Subcutaneous adipose tissue (tissue), 4 donors: ENCODE results near the gene RXRA. TPM values are rescaled to one million over a fixed set of nuclear protein-coding genes. Genes with fewer than 3 reads are reported as not detected.

Experiments used
- total RNA-seq, 4 donors: library from RNA; depleted of rRNA; stranded (reverse); fragments of >200 nt; gene quantifications; one replicate each; pipeline ENCODE4 v1.1.0, GENCODE V29; 2016
- TF ChIP-seq, protein P1 (sequence below): fragments of 450-650 bp; IDR thresholded peaks from one replicate; pipeline ENCODE4 v1.5.1; 2016; ENCODE audit warnings: low read depth, mild to moderate bottlenecking, control low read depth, antibody characterized with exemption, moderate library complexity

Gene RXRA
- total RNA-seq, 4 donors from 2014 or later, result 39.1 to 141 (median 53.6) TPM

DNA sequence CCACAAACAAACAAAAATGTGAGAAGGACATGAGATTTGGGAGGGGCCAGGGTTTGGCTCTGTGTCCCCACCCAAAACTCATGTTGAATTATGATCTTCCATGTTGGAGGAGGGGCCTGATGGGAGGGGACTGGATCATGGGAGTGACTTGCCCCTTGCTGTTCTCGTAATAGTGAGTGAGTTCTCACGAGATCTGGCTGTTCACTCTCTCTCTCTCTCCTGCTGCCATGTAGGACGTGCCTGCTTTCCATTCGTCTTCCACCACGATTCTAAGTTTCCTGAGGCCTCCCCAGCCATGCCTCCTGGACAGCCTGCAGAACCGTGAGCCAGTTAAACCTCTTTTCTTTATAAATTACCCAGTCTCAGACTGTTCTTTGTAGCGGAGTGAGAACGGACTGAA lies 118.7 kb downstream of the RXRA start:
- TF ChIP-seq, protein P1, sequence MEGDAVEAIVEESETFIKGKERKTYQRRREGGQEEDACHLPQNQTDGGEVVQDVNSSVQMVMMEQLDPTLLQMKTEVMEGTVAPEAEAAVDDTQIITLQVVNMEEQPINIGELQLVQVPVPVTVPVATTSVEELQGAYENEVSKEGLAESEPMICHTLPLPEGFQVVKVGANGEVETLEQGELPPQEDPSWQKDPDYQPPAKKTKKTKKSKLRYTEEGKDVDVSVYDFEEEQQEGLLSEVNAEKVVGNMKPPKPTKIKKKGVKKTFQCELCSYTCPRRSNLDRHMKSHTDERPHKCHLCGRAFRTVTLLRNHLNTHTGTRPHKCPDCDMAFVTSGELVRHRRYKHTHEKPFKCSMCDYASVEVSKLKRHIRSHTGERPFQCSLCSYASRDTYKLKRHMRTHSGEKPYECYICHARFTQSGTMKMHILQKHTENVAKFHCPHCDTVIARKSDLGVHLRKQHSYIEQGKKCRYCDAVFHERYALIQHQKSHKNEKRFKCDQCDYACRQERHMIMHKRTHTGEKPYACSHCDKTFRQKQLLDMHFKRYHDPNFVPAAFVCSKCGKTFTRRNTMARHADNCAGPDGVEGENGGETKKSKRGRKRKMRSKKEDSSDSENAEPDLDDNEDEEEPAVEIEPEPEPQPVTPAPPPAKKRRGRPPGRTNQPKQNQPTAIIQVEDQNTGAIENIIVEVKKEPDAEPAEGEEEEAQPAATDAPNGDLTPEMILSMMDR, result no peak

DNA sequence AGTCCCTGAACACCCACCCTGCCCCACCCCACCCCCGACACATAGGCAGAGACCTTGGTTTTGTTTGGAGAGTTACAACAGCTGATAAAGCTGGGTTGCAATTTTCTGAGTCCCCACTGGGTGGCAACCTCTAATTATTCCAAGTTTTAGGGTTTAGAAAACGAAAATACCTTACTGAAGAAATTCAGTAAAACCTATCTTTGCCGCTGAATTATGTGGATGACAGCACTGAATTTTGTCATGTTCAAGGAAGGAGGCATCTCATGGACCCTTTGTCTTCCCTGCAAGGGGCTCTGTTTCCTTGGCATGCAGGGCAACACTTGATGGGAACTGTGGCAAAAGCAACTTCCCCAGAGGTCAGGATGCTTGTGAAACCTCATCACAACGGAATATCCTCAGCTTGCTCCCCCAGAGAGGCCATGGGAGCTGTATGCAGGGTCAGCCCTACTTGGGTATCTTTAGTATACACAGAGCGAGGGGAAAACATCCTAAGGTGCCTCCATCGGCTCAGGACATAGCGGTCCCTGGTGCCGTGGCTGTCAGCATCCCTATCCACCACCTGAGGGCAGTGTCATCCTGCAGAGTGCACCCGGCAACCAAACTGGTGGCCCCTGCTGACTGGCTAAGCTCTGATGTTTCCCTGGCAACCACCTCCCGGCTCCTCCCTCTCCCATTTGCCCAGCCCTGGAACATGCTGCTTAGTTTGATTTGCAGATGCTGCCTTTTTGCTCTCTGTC lies 123.1 kb downstream of the RXRA start:
- TF ChIP-seq, protein P1, result no peak

DNA sequence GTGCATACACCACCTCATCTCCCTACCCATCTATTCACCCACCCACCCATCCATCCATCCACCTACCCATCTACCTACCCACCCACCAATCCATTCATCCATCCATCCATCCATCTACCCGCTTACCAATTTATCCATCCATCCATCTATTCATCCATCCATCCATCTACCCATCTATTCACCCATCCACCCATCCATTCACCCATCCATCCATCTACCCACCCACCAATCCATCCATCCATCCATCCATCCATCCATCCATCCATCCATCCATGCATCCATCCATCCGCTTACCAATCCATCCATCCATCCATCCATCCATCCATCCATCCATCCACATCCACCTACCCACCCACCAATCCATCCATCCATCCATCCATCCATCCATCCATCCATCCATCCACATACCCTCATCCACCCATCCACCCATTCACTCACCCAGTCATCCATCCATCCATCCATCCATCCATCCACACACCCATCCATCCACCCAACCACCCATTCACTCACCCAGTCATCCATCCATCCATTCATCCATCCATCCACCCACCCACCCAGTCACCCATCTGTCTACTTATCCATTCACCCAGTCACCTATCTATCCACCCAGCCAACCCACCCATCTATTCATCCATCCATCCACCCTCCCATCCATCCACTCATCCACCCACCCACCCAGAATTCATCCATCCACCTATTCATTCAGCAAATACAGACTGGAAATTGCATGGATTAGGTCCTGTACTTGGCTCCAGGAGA lies 125.6 kb downstream of the RXRA start:
- TF ChIP-seq, protein P1, result no peak

DNA sequence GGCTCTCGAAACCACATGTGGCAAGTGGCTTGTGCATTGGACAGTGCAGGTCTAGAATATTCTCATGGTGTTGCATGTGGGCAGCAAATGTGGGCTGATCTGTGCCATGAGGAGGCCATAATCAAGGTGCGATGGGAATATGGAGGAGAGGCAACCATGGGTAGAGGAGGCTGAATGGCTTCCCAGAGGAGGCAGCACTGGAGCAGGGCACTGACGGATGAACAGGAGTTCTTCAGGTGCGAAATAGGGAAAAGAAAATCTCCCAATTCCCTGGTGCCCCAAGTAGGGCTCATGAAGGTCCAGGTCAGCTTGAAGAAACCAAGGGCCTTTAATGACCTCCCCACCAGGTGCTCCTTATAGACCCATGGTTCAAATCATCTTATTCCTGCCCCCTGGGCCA lies 126.5 kb downstream of the RXRA start:
- TF ChIP-seq, protein P1, result no peak

DNA sequence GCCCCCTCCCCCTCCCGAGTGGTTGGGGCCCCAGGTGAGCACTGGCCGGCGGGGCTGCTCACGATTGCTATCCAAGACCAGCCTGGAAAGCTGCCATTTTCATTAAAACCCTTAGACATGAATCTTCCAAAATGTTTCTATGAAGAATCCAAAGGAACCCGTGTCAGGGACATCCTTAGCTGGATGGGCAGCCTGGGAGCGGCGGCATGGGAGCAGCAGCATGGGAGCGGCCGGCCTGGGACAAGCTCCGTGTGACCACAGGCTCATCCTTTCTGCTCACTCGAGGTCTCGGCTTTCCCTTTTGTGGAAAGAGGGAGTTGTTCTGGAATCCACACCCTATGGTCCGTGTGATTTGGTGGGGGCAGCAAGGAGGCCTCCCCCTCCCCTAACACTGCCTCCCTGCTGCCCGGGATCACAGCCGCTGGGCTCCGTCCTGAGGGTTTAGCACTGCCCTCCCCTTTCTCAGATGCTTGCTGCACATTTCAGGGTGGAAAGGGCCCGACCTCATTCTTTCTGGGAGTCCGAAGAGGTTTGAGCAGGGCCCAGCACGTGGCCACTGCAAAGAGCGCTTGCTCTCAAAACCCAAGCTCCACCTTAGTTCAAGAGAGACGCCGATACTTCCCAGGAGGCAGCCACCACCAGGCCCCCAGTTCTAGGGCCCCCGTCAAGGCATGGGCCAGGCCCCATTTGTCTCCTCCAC lies 127.7 kb downstream of the RXRA start:
- TF ChIP-seq, protein P1, result no peak

DNA sequence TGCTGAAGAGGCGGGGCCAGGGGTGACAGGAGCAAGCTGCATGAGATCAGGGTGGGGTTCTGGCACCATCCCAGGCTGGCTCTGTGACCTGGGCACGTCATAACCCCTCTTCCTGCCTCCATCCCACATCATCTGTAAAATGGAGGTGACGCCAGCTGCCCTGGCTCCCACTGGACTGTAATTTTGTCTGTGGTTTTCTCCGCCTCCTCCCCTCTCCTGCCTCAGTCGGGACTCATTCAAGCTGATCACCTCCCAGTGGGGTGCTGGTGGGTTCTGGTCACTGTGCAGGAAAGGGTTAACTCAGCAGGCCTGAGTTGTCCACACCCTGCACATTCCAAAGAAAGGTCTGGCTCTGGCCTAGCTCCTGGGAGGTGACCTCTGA lies 128.2 kb downstream of the RXRA start:
- TF ChIP-seq, protein P1, result no peak

DNA sequence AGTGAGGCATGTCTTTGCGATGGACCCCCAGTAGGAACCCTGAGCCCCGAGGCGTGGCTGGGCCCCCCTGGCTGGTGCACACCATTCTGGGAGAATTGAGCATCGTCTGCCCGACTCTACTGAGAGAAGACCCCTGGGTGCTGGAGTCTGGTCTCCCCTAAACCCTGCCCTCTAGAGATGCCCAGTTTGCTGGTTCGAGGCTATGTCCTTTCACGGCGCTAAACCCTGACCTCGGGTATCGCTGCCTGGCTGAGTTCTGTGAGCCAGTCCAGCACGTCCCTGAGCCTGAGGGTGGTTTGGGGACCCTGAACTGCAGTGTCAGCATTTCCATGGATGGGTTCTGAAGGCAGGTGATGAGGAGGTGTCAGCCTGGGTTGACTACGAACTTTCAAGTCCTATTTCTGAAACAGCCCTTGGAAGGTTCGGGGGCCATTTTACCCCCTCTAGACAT lies 128.8 kb downstream of the RXRA start:
- TF ChIP-seq, protein P1, result no peak
